Measurements from ENCODE around the gene GALNT12. TPM values are rescaled to one million over a fixed set of nuclear protein-coding genes. Genes with fewer than 3 reads are reported as not detected.

Gene GALNT12
- total RNA-seq, 1 donor from 2014 or later, result 0.55 TPM

DNA sequence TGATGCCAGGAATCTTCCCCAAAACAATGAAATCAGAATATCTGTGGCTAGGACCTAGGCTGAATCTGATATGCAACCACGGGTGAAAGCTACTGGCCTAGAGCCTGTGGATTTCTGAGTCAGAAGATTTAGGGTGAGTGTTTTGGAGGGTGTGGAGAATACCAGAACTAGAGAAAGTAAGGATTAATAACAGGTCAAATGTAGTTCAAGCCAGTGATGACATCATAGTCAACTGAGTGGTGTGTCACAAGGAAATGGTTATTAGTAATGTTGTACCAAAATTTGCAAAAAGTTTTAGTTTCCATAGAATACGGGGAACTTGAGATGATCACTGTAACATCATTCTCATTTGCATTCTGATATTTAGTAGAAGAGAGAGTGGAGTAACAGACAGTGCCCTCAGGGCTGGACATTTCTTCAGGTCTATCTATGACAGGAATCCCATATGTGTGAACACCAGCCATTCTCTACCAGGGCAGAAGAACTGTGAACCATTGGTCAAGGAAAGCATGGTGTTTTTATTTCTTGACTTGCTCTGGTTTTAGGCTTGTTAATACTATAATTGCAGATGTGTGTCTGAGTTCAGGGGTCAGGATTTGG lies 3.7 kb downstream of the GALNT12 start:
- Histone ChIP-seq H3K27me3 (ENCODE audit: low read depth) (peaks cover 49% of the 10 kb centered on the region), H3K27ac (replicated peaks) (no peak overlapping the region), H3K4me1 (peaks cover 10% of the 10 kb centered on the region), H3K9me3 (replicated peaks) (no peaks in the 10 kb centered on the region), H3K36me3 (no peaks in the 10 kb centered on the region), H3K4me3 (no peak overlapping the region)
- no peak for DNase-seq
- TF ChIP-seq, protein P1, sequence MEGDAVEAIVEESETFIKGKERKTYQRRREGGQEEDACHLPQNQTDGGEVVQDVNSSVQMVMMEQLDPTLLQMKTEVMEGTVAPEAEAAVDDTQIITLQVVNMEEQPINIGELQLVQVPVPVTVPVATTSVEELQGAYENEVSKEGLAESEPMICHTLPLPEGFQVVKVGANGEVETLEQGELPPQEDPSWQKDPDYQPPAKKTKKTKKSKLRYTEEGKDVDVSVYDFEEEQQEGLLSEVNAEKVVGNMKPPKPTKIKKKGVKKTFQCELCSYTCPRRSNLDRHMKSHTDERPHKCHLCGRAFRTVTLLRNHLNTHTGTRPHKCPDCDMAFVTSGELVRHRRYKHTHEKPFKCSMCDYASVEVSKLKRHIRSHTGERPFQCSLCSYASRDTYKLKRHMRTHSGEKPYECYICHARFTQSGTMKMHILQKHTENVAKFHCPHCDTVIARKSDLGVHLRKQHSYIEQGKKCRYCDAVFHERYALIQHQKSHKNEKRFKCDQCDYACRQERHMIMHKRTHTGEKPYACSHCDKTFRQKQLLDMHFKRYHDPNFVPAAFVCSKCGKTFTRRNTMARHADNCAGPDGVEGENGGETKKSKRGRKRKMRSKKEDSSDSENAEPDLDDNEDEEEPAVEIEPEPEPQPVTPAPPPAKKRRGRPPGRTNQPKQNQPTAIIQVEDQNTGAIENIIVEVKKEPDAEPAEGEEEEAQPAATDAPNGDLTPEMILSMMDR (IDR thresholded peaks at IDR 0.05; ENCODE audit: borderline replicate concordance), result no peak
- intact Hi-C loops (cut with micrococcal nuclease), result no loop called here

DNA sequence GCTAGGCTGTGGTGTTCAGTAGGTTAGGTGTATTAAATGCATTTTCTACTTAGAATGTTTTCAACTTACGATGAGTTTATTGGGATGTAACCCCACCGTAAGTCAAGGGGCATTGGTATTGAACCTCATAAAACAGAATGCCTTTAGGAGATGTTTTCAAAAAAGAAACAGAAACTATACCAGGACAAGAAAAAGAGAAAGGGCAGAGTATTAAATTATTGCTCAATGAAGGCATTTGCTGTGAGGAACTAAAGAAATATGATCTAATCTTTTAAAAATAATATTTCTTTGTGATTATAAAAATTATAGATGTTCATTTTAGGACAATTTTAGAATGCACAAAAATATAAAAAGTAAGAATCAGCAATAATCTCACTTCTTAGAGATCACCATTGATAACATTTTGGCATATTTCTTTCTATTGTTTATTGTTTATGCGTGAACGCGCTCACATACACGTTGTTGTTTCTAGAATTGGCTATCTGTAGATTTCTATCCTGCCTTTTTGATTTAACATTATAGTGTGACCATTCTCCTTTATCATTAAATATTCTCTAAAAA lies 8.0 kb downstream of the GALNT12 start:
- no peak overlapping the region for H3K27ac ChIP-seq (replicated peaks)
- H3K4me3 ChIP-seq, result no peak overlapping the region
- peaks cover 12% of the 10 kb centered on the region for H3K27me3 ChIP-seq (ENCODE audit: low read depth)
- TF ChIP-seq, protein P1 (IDR thresholded peaks at IDR 0.05; ENCODE audit: borderline replicate concordance), result no peak
- intact Hi-C loops (cut with micrococcal nuclease), result no loop called here
- H3K9me3 ChIP-seq (replicated peaks), result peaks cover 7% of the 10 kb centered on the region
- H3K36me3 ChIP-seq, result no peaks in the 10 kb centered on the region
- no peaks in the 10 kb centered on the region for H3K4me1 ChIP-seq
- no peak for DNase-seq

DNA sequence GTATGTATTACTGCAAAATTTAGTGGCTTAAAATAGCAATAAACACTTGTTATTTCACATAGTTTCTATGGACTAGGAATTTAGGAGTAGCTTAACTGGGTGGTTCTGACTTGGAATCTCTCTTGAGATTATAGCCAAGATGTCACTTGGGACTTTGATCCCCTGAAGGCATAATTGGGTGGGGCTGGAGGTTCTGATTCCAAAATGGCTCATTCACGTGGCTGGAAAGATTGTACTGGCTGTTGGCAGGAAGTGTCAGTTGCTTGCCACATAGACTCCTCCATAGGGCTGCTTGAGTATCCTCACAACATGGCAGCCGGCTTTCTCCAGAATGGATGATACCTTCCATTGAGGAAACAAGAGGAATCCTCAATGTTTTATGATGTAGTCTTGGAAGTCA lies 11.3 kb downstream of the GALNT12 start:
- TF ChIP-seq, protein P1 (IDR thresholded peaks at IDR 0.05; ENCODE audit: borderline replicate concordance), result no peak
- H3K36me3 ChIP-seq, result no peaks in the 10 kb centered on the region
- intact Hi-C loops (cut with micrococcal nuclease), result no loop called here

DNA sequence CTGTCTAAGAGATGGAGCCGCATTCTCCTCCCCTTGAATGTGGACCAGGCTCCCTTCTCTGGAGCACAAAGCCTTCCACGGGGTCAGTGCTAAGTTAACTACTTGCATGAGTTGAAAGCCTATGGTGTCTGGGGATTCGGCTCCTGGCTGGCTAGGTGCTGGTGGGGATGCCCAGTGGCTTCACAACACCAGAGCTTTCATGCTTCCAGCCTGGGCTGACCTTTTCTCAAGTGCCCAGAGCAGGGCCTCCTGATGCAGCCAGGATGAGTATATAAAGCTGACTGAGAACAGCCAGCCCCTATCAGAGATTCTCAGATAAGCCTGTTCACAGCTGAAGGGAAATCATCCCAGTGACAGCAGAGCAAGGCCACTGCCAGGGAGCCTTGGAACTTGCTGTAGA lies 11.8 kb downstream of the GALNT12 start:
- DNase-seq, result no peak
- no peak overlapping the region for H3K4me3 ChIP-seq
- TF ChIP-seq, protein P1 (IDR thresholded peaks at IDR 0.05; ENCODE audit: borderline replicate concordance), result no peak
- H3K4me1 ChIP-seq, result no peaks in the 10 kb centered on the region
- no peak overlapping the region for H3K27ac ChIP-seq (replicated peaks)
- no peaks in the 10 kb centered on the region for H3K36me3 ChIP-seq
- H3K27me3 ChIP-seq (ENCODE audit: low read depth), result peaks cover 4% of the 10 kb centered on the region
- intact Hi-C loops (cut with micrococcal nuclease), result no loop called here
- peaks cover 10% of the 10 kb centered on the region for H3K9me3 ChIP-seq (replicated peaks)

More for the DNA sequence above, 11.3 kb downstream of the GALNT12 start:
- DNase-seq, result no peak
- H3K27ac ChIP-seq (replicated peaks), result no peak overlapping the region
- H3K9me3 ChIP-seq (replicated peaks), result peaks cover 7% of the 10 kb centered on the region
- no peak overlapping the region for H3K4me3 ChIP-seq
- H3K4me1 ChIP-seq, result no peaks in the 10 kb centered on the region
- H3K27me3 ChIP-seq (ENCODE audit: low read depth), result peaks cover 4% of the 10 kb centered on the region

DNA sequence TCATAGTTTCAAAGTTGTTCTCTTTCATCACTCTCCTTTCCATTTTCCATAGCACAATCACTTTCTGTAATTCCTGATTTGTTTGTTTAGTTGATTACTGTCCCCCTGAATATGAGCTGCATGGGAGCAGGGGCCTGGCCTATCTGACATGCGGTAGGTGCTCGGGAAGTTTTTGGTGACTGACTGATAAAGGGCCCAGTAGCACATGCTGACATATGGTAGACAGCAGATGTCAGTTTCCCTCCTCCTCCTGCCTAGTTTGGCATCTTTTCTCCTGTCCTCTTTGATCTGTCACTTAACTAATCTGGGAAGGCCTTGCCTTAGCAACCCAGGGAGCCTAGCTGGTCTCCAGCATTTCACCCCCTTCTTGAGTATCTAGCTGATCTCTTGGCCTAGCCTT lies 14.4 kb downstream of the GALNT12 start:
- peaks cover 12% of the 10 kb centered on the region for H3K9me3 ChIP-seq (replicated peaks)
- intact Hi-C loops (cut with micrococcal nuclease), result no loop called here
- no peak for DNase-seq
- H3K27me3 ChIP-seq (ENCODE audit: low read depth), result peaks cover 4% of the 10 kb centered on the region
- H3K4me1 ChIP-seq, result no peaks in the 10 kb centered on the region
- no peak overlapping the region for H3K27ac ChIP-seq (replicated peaks)
- no peaks in the 10 kb centered on the region for H3K36me3 ChIP-seq
- TF ChIP-seq, protein P1 (IDR thresholded peaks at IDR 0.05; ENCODE audit: borderline replicate concordance), result no peak
- no peak overlapping the region for H3K4me3 ChIP-seq
